ENCODE data around the gene SIK1. TPM values are rescaled to one million over a fixed set of nuclear protein-coding genes. Genes with fewer than 3 reads are reported as not detected.
A peak's percentile ranks its signal among the peaks of the same experiment; 100 is the strongest.

The SIK1 gene
- total RNA-seq, 1 experiment from 2014 or later = 5.7 TPM

DNA sequence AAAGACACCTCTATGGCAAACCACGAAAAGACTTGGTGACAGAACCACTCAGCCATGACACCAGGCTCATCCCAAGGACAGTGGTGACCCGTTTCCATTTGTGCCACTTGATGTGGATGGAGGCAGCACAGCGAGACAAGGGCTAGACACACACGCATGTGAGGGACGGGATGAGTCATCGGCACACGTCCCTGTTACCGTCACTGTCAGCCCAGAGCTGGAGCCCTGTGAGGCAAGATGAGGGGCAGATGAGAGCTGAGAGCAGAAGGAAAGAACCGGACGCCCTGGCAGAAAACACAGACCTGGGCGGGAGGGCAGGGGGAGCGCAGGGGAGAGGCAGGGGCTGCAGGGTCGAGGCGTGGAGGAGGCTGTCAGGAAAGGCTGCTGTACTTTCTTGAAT lies 57.8 kb downstream of the SIK1 start:
- Mint-ChIP-seq H3K27ac (peak overlapping the region; percentile 39 to 71 (median 58); a peak in 4 of 7 replicates), H3K27me3 (ENCODE audit: low read depth) (peaks cover 5% of the 10 kb centered on the region; the same call in 1 of the 2 replicates), H3K4me1 (peaks cover 23 to 33% of the 10 kb centered on the region in 2 experiments), H3K36me3 (ENCODE audit: insufficient read depth in 1 of 3, low read depth in 3 of 3) (no peaks in the 10 kb centered on the region; a peak in 1 of 7 replicates), H3K9me3 (peaks cover 0 to 3% of the 10 kb centered on the region in 2 experiments; a peak in 2 of 5 replicates), H3K4me3 (peak overlapping the region in 1 of 2 experiments; percentile 34; a peak in 1 of 5 replicates)
- Histone ChIP-seq H3K79me2 (ENCODE audit: insufficient read depth, low read length) (no peaks in the 10 kb centered on the region), H4K91ac (ENCODE audit: insufficient read length, low read depth, low read length) (no peak overlapping the region), H3K4me2 (ENCODE audit: insufficient read depth, insufficient read length, low read length) (no peak overlapping the region), H3K4me1 (ENCODE audit: insufficient read depth, low read length) (peaks cover 4% of the 10 kb centered on the region; the same call in 1 of the 2 replicates), H3K23ac (ENCODE audit: insufficient read length, low read depth, low read length) (no peak overlapping the region), H3K27me3 (ENCODE audit: insufficient read depth, low read length) (no peaks in the 10 kb centered on the region), H4K5ac (ENCODE audit: insufficient read length, low read depth, low read length) (no peak overlapping the region), H3K18ac (ENCODE audit: insufficient read length, low read depth, low read length) (no peak overlapping the region), H3K56ac (ENCODE audit: insufficient read length, low read depth, low read length) (no peak overlapping the region), H3K4ac (ENCODE audit: low read depth, low read length) (no peak overlapping the region), H2BK5ac (ENCODE audit: insufficient read length, low read length) (no peak overlapping the region), H3K79me1 (ENCODE audit: insufficient read depth, low read depth, low read length, poor library complexity, severe bottlenecking) (no peaks in the 10 kb centered on the region), H3K14ac (ENCODE audit: insufficient read depth, low read length) (no peak overlapping the region), H3K23me2 (ENCODE audit: insufficient read length, low read depth, low read length, poor library complexity, severe bottlenecking) (no peaks in the 10 kb centered on the region), H2AFZ (ENCODE audit: low read length) (no peak overlapping the region), H3K9ac (ENCODE audit: extremely low read depth, insufficient read length, low read length) (no peak overlapping the region), H3K9me3 (ENCODE audit: control insufficient read depth, low read depth, low read length) (no peaks in the 10 kb centered on the region), H3K27ac (ENCODE audit: insufficient read length, low read depth, low read length) (no peak overlapping the region), H2BK120ac (ENCODE audit: low read depth, low read length, poor library complexity, severe bottlenecking) (no peak overlapping the region), H2BK20ac (ENCODE audit: low read depth, low read length, poor library complexity, severe bottlenecking) (no peak overlapping the region), H3T11ph (ENCODE audit: low read length) (no peak overlapping the region), H4K8ac (replicated peaks; ENCODE audit: insufficient read length, low read depth, low read length) (peak overlapping the region; percentile 5), H4K20me1 (ENCODE audit: control insufficient read depth, insufficient read depth, insufficient read length) (no peaks in the 10 kb centered on the region), H2BK15ac (ENCODE audit: low read depth, low read length) (no peak overlapping the region), H2AK5ac (ENCODE audit: insufficient read length, low read length) (no peak overlapping the region), H2BK12ac (ENCODE audit: insufficient read length, low read depth, low read length) (no peak overlapping the region)
- no peak for DNase-seq
- no CpG with 5 or more reads among the region's 14 CpGs for WGBS (ENCODE audit: extremely low coverage, insufficient read length, low lambda C conversion rate)
- TF ChIP-seq, protein P1, sequence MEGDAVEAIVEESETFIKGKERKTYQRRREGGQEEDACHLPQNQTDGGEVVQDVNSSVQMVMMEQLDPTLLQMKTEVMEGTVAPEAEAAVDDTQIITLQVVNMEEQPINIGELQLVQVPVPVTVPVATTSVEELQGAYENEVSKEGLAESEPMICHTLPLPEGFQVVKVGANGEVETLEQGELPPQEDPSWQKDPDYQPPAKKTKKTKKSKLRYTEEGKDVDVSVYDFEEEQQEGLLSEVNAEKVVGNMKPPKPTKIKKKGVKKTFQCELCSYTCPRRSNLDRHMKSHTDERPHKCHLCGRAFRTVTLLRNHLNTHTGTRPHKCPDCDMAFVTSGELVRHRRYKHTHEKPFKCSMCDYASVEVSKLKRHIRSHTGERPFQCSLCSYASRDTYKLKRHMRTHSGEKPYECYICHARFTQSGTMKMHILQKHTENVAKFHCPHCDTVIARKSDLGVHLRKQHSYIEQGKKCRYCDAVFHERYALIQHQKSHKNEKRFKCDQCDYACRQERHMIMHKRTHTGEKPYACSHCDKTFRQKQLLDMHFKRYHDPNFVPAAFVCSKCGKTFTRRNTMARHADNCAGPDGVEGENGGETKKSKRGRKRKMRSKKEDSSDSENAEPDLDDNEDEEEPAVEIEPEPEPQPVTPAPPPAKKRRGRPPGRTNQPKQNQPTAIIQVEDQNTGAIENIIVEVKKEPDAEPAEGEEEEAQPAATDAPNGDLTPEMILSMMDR (conservative IDR thresholded peaks at IDR 0.05) = no peak

All from H9 (cell line).